ENCODE measurements around the gene C2CD5.
A peak's percentile ranks its signal among the peaks of the same experiment; 100 is the strongest.
"Not testable (repeated sequence)": the region's sequence is repeated elsewhere in the genome, so short reads cannot be mapped to it uniquely, and the experiment has no call there.

Gene C2CD5

GRCh38 chr12:22544038-22544979 is at the start of gene C2CD5:
Gene C2CD5, minus strand, starts transcription at chr12:22544542. Its CDS starts 392 bp downstream, at chr12:22544150.
- DNase-seq, result peak; percentile 98 to 100 (median 99)

- no peak for DNase-seq
These were observed 49.5 kb upstream of the C2CD5 start for GRCh38 chr12:22593864-22594263.

- DNase-seq, result peak in 2 of 3 experiments; percentile 58 to 92
These were observed 44.5 kb upstream of the C2CD5 start for GRCh38 chr12:22588817-22589216.

GRCh38 chr12:22578328-22578727 is 34.0 kb upstream of the C2CD5 start:
- no peak for DNase-seq

- no peak for DNase-seq
These were observed 33.3 kb upstream of the C2CD5 start for GRCh38 chr12:22577667-22578066.

GRCh38 chr12:22576473-22576872 is 32.1 kb upstream of the C2CD5 start:
- DNase-seq, result no peak

GRCh38 chr12:22576065-22576464 is 31.7 kb upstream of the C2CD5 start:
- DNase-seq, result no peak

GRCh38 chr12:22574921-22575320 is 30.6 kb upstream of the C2CD5 start:
- DNase-seq, result no peak

- DNase-seq, result no peak
These were observed 28.8 kb upstream of the C2CD5 start for GRCh38 chr12:22573181-22573580.

GRCh38 chr12:22569253-22569652 is 24.9 kb upstream of the C2CD5 start:
- DNase-seq, result no peak

GRCh38 chr12:22562036-22563028 is 18.0 kb upstream of the C2CD5 start:
- peak in 2 of 3 experiments; percentile 36 to 78 for DNase-seq

- not testable (repeated sequence) for DNase-seq
These were observed 10.4 kb upstream of the C2CD5 start for GRCh38 chr12:22554750-22555149.

GRCh38 chr12:22551624-22552023 is 7.3 kb upstream of the C2CD5 start:
- no peak for DNase-seq

GRCh38 chr12:22545255-22545654 is 913 bp upstream of the C2CD5 start:
- peak in 1 of 3 experiments; percentile 46 for DNase-seq

GRCh38 chr12:22543246-22544037 is 900 bp downstream of the C2CD5 start:
- DNase-seq, result peak; percentile 68 to 91 (median 88)

GRCh38 chr12:22541496-22542155 is 2.7 kb downstream of the C2CD5 start:
- no peak for DNase-seq

- no peak for DNase-seq
These were observed 5.3 kb downstream of the C2CD5 start for GRCh38 chr12:22539055-22539454.

GRCh38 chr12:22538311-22538710 is 6.0 kb downstream of the C2CD5 start:
- DNase-seq, result no peak

GRCh38 chr12:22536971-22537544 is 7.3 kb downstream of the C2CD5 start:
- no peak for DNase-seq

- no peak for DNase-seq
These were observed 7.9 kb downstream of the C2CD5 start for GRCh38 chr12:22536346-22536945.

GRCh38 chr12:22535478-22535877 is 8.9 kb downstream of the C2CD5 start:
- no peak for DNase-seq

All from NCI-H1417 (cell line).